ENCODE data around the gene GNAO1.

Gene GNAO1

GRCh38 chr16:56362706-56363105 lies 171.4 kb downstream of the GNAO1 start:
- Histone ChIP-seq H3K27ac (replicated peaks) (no peak overlapping the region), H3K4me3 (replicated peaks; ENCODE audit: insufficient read depth, low read length) (no peak overlapping the region), H3K27me3 (ENCODE audit: insufficient read depth, poor library complexity, severe bottlenecking) (no peaks in the 10 kb centered on the region)
- TF ChIP-seq REST (IDR thresholded peaks at IDR 0.05; ENCODE audit: insufficient replicate concordance, low read depth) (no peak), GABPA (IDR thresholded peaks at IDR 0.05; ENCODE audit: low read depth) (no peak), POLR2AphosphoS5 (IDR thresholded peaks at IDR 0.05; ENCODE audit: low read depth) (no peak), SPI1 (IDR thresholded peaks at IDR 0.05; ENCODE audit: borderline replicate concordance, low read depth) (no peak), CTCF (IDR thresholded peaks at IDR 0.05; ENCODE audit: insufficient read depth, low read length) (no peak)
- no peak for DNase-seq (ENCODE audit: low read depth in 1 of 2, low spot score in 1 of 2)

GRCh38 chr16:56363181-56363716 lies 172.0 kb downstream of the GNAO1 start:
- no peak for DNase-seq (ENCODE audit: low read depth in 1 of 2, low spot score in 1 of 2)
- TF ChIP-seq REST (IDR thresholded peaks at IDR 0.05; ENCODE audit: insufficient replicate concordance, low read depth) = no peak
- TF ChIP-seq POLR2AphosphoS5 (IDR thresholded peaks at IDR 0.05; ENCODE audit: low read depth) = no peak
- TF ChIP-seq GABPA (IDR thresholded peaks at IDR 0.05; ENCODE audit: low read depth) = no peak
- TF ChIP-seq SPI1 (IDR thresholded peaks at IDR 0.05; ENCODE audit: borderline replicate concordance, low read depth) = no peak
- no peak for TF ChIP-seq CTCF (IDR thresholded peaks at IDR 0.05; ENCODE audit: insufficient read depth, low read length)
- Histone ChIP-seq H3K27ac (replicated peaks) (no peak overlapping the region), H3K4me3 (replicated peaks; ENCODE audit: insufficient read depth, low read length) (no peak overlapping the region), H3K27me3 (ENCODE audit: insufficient read depth, poor library complexity, severe bottlenecking) (no peaks in the 10 kb centered on the region)

- H3K4me3 ChIP-seq (replicated peaks; ENCODE audit: insufficient read depth, low read length) = no peak overlapping the region
- no peak overlapping the region for H3K27ac ChIP-seq (replicated peaks)
- DNase-seq (ENCODE audit: low read depth in 1 of 2, low spot score in 1 of 2) = no peak
- TF ChIP-seq SPI1 (IDR thresholded peaks at IDR 0.05; ENCODE audit: borderline replicate concordance, low read depth) (no peak), POLR2AphosphoS5 (IDR thresholded peaks at IDR 0.05; ENCODE audit: low read depth) (no peak), REST (IDR thresholded peaks at IDR 0.05; ENCODE audit: insufficient replicate concordance, low read depth) (no peak), GABPA (IDR thresholded peaks at IDR 0.05; ENCODE audit: low read depth) (no peak), CTCF (IDR thresholded peaks at IDR 0.05; ENCODE audit: insufficient read depth, low read length) (no peak)
- no peaks in the 10 kb centered on the region for H3K27me3 ChIP-seq (ENCODE audit: insufficient read depth, poor library complexity, severe bottlenecking)
Measured at GRCh38 chr16:56363781-56364565, 172.7 kb downstream of the GNAO1 start.
